Esophagus squamous epithelium (tissue), 4 donors: ENCODE data around the gene CEACAM8.

ENCODE experiments used
- POLR2A ChIP-seq, 4 donors: fragments of 450-650 bp; IDR thresholded peaks; one replicate each; pipeline ENCODE4 v1.6.1; 2017; ENCODE audit warnings: antibody characterized with exemption in 4 of 4, mild to moderate bottlenecking in 4 of 4, moderate library complexity in 3 of 4
- TF ChIP-seq, protein P1 (sequence below), 6 experiments: fragments of 450-650 bp in 4 of 6; fragments of 200-600 bp in 2 of 6; sonication (generic) in 2 of 6; IDR thresholded peaks; one replicate each; pipeline ENCODE4 v1.5.1; 2016 to 2019; ENCODE audit warnings: antibody characterized with exemption in 6 of 6, mild to moderate bottlenecking in 4 of 6, moderate library complexity in 4 of 6

DNA sequence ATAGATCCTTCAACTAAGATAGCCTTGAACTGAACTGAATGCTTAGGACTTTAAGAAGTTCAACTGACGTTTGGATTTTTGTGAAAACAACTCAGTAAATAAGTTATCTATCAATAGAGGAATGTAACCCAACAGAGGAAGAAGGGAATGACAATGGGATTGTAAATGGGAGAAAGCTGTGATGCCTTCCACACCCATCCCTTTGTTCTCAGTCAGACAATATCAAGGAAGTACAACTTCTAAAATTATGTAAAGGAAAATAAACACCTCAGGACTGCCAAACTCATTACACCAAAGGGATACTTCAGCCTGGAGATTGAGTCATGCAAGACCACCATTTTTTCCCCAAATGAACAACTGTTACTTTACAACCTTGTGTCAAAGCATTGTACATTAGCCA is 21.1 kb downstream of the CEACAM8 start:
- TF ChIP-seq POLR2A (IDR thresholded peaks at IDR 0.05) = no peak
- TF ChIP-seq, protein P1, sequence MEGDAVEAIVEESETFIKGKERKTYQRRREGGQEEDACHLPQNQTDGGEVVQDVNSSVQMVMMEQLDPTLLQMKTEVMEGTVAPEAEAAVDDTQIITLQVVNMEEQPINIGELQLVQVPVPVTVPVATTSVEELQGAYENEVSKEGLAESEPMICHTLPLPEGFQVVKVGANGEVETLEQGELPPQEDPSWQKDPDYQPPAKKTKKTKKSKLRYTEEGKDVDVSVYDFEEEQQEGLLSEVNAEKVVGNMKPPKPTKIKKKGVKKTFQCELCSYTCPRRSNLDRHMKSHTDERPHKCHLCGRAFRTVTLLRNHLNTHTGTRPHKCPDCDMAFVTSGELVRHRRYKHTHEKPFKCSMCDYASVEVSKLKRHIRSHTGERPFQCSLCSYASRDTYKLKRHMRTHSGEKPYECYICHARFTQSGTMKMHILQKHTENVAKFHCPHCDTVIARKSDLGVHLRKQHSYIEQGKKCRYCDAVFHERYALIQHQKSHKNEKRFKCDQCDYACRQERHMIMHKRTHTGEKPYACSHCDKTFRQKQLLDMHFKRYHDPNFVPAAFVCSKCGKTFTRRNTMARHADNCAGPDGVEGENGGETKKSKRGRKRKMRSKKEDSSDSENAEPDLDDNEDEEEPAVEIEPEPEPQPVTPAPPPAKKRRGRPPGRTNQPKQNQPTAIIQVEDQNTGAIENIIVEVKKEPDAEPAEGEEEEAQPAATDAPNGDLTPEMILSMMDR (IDR thresholded peaks at IDR 0.05) = no peak
